Retina (tissue), 1 donor: ENCODE measurements around the gene EMILIN2.
"Not testable (repeated sequence)": the region's sequence is repeated elsewhere in the genome, so short reads cannot be mapped to it uniquely, and the experiment has no call there.

ENCODE experiments used
- DNase-seq: peaks from one replicate; pipeline ENCODE4 v3.0.0-alpha.2; 2016

EMILIN2 gene

DNA sequence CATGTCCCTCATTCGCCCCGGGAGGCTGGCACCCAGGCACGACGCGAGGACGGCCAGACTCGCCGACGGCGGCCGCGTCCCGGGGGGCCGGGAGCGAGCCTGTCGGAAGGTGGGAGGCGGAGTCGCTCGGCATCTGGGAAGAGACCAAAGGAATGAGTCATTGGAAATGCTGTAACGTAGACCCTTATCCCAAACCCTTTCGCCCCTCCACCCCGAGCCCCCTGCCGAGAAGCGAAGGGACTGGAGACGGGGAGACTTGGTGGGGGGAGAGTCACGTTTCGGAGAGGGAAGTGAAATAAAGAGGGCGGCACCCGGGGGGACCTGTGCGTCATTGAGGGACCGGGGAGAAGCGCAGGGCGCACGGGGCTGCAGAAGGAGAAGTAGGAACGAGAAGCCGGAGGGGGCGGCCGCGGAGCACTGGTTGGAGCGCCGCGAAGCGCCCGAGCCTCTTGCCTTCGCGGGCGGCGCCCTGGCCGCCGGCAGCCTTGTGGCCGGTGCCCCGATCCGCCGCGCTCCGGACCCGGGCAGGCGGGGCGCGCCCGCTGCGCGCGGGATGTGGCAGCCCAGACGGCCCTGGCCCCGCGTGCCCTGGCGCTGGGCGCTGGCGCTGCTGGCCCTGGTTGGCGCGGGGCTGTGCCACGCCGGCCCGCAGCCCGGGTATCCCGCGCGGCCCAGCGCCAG lies at the start of gene EMILIN2:
EMILIN2 (plus strand) TSS at position 371 of the 681 bp plus-strand sequence; CDS start at position 554, 183 bp downstream.
- peak; percentile 75 for DNase-seq

DNA sequence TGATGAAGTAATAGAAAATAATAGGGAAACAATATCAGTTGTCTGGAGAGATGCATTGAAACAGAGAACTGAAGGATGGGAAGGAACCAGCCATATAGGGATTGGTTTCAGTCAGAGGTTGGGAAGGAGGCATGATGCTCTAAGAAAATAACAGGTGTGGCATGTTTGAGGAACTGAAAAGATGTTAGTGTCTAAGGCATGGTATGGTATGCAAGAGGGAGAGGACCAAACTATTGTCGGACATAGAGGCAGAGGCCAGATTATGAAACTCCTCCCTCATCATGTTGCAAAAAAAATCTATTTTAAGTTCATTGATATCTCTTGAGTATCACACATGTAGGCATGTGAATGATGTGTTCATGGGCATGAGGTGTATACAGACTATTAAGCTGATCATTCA lies 48.9 kb upstream of the EMILIN2 start:
- DNase-seq = no peak

DNA sequence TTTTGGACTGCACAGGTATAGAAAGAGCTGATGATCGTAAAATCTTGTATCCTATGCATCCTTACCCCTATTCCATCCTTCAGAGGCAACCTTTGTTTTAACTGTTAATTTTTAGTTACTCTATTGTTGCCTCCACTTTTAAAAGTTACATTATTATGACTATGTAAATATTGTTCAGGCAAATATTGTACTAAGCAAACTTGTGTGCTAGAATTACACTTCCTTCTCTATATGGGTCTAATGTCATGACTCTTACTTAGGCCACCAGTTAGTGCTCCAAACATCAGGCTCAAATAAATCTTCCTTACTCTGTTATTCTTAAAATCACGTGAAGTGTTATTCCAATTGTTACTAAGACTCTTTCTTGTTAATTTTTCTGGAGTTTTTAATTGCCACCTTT lies 47.4 kb upstream of the EMILIN2 start:
- DNase-seq = no peak

DNA sequence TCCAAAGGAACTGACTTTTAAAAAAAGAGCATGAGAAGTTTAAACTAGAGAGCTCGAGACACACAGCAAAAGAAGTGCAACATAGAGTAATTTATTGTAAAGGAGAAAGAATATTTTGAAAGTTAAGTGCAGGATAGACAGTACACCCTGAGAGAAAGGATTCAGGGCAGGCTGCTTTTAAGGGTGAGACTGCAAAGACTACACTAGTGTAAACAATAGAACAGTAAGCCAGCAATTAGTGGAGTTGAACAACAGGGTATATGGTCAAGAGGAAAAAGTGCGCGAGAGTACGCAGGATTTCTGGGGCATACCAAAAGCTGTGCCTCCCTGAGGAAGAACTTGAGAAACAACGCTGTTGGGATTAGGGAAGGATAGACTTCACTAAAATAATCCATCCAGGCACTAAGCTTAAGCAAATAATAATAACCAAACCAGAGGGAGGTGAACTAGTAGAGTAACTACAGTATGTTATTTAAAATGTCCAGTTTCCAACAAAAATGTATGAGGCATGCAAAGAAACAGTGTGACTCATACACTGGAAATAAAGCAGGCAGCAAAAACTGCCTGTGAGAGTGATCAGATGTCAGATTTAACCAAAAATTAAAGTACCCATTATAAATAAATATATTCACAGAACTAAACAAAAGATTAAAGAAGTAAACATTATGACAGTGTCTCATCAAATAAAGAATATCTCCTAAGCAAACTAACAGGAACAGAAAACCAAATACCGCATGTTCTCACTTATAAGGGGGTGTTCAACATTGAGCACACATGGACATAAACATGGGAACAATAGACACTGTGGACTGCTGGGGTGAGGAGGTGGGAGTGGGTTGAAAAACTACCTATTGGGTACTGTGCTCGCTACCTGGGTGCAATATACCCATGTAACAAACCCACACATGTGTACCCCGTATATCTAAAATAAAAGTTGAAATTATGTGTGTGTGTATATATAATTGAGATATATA lies 40.5 kb upstream of the EMILIN2 start:
- DNase-seq = no peak

DNA sequence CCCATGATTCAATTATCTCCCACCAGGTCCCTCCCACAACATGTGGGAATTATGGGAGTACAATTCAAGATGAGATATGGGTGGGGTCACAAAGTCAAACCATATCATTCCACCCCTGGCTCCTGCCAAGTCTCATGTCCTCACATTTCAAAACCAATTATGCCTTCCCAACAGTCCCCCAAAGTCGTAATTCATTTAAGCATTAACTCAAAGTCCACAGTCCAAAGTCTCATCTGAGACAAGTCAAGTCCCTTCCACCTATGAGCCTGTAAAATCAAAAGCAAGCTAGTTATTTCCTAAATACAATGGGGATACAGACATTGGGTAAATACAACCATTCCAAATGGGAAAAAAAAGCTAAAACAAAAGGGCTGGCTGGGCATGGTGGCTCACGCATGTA lies 38.2 kb upstream of the EMILIN2 start:
- not testable (repeated sequence) for DNase-seq

DNA sequence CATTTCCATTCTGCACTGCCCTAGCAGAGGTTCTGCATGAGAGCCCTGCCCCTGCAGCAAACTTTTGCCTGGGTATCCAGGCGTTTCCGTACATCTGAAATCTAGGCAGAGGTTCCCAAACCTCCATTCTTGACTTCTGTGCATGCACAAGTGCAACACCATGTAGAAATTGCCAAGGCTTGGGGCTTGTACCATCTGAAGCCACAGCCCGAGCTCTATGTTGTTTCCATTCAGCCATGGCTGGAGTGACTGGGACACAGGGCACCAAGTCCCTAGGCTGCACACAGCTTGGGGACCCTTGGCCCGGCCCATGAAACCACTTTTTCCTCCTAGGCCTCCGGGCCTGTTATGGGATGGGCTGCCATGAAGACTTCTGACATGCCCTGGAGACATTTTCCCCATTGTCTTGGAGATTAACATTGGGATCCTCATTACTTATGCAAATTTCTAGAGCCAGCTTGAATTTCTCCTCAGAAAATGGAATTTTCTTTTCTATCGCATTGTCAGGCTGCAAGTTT lies 37.1 kb upstream of the EMILIN2 start:
- DNase-seq = not testable (repeated sequence)

DNA sequence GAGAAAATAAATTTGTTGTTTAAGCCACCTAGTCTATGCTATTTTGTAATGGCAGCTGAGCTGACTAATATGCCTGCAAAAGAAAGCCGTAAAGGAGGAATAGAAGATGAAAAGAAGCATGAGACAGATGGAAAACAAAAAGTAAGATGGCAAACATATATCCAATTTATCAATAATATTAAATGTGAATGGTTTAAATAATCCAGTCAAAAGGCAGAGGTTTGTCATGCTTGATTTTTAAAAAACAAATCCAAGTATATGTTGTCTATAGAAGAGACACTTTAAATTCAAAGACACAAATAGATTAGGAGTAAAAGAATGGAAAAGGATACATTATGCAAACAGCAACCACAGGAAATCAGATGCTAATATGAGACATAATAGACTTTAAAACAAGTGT lies 35.4 kb upstream of the EMILIN2 start:
- DNase-seq = no peak

DNA sequence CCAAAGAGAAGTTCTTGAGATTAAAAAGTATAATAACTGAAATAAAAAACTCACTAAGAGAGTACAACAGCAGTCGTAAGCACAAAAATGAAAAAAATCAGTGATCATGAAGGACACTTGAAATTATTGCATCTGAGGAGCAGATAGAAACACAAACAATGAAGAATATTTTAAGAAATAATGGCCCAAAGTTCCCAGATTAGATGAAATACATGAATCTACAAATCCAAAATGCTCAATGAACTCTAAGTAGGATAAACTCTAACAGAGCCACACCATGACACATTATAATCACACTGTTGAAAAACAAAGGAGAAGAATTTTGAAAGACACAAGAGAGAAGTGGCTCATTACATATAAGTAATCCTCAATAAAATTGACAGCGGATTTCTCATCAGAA lies 31.9 kb upstream of the EMILIN2 start:
- no peak for DNase-seq

DNA sequence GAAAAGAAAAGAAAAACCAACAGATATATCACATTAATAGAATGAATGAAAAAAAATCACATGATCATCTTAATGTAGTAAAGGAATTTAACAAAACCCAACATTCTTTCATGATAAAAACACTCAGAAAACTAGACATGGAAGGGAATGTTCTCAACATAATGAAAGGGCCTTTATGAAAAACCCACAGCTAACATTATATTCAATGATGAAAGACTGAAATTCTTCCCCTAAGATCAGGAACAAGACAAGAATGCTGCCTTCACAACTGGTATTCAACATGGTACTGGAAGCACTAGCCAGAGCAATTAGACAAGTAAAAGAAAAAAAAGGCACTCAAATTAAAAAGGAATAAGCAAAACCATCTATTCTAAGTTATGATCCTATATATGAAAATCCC lies 28.5 kb upstream of the EMILIN2 start:
- DNase-seq = no peak

DNA sequence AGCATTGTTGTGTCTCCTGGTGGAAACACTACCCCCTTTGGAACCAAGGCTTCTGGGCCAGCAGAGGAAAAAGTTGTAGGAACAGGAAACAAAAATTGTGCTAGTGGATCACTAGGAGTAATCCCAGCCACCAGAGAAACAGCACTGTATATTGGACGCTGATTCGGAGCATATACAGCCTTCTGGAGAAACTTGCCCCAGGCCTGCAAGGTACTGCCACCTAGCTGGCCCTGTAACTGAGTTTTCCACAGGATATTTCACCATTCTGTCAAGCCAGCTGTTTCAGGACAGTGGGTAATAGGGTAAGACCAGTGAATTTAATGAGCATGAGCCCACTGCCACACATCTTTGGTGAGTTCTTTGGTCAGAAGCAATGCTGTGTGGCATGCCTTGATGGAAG lies 25.1 kb upstream of the EMILIN2 start:
- no peak for DNase-seq

DNA sequence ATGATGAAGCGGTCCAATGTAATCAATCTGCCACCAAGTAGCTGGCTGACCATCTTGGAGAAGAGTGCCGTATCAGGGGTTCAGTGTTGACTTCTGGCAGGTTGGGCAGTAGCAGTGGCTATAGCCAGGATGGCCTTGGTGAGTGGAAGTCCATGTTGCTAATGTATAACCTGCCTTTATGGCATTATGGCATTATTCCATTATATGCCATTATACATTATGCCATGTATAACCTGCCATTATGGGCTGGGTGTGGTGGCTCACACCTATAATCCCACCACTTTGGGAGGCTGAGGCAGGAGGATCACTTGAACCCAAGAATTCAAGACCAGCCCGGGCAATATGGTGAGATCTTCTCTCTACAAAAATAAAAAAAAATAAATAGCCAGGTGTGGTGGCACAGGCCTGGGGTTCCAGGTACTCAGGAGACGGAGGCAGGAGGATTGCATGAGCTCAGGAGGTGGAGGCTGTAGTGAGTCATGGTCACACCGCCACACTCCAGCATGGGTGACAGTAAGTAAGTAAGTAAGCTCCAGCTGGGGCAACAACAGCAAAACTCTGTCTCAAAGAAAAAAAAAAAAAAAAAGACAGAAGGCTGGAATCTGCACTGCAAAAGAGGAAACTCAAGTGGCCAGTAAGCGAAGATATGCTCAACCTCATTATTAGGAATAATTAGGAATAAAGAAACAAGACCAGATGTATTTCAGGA lies 24.4 kb upstream of the EMILIN2 start:
- no peak for DNase-seq

DNA sequence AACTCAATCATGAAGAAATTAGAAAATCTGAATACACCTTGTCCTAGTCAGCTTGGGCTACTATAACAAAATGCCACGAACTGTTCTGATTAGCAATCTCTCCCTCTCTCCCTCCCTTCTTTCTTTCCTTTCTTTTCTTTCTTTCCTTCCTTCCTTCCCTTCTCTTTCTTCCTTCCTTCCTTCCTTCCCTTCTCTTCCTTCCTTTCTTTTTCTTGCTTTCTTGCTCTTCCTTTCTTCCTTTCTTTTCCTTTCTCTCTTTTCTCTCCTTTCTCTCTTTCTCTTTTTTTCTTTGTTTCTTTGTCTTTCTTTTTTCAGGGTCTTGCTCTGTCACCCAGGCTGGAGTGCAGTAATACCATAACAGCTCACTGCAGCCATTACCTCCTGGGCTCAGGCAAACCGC lies 23.6 kb upstream of the EMILIN2 start:
- no peak for DNase-seq

DNA sequence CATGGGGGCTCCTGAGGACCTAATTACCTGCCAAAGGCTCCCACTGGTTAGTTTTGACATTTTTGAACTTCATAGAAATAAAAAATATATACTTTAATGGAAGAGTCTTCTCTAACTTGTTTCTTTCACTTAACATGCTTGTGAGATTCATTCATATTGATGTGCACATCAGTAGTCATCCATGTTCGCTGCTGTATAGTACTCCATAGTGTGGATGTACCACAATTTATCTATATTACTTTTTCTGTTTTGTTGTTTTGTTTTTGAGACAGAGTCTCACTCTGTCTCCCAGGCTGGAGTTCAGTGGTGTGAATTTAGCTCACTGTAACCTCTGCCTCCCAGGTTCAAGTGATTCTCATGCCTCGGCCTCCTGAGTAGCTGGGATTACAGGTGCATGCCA lies 22.8 kb upstream of the EMILIN2 start:
- DNase-seq = no peak

DNA sequence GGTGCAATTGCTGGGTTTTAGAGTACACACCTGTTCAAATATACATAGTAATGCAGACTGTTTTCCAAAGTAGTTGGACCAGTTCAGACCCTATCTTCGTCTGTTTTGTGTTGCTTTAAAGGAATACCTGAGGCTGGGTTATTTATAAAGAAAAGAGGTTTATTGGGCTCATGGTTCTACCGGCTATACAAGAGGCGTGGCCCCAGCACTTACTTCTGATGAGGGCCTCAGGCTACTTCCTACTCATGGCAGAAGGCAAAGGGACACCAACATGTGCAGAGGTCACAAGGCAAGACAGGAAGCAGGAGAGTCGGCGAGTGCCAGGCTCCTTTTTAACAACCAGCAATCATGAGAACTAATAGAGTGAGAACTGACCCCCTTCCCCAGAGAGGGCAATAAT lies 21.9 kb upstream of the EMILIN2 start:
- DNase-seq = no peak

DNA sequence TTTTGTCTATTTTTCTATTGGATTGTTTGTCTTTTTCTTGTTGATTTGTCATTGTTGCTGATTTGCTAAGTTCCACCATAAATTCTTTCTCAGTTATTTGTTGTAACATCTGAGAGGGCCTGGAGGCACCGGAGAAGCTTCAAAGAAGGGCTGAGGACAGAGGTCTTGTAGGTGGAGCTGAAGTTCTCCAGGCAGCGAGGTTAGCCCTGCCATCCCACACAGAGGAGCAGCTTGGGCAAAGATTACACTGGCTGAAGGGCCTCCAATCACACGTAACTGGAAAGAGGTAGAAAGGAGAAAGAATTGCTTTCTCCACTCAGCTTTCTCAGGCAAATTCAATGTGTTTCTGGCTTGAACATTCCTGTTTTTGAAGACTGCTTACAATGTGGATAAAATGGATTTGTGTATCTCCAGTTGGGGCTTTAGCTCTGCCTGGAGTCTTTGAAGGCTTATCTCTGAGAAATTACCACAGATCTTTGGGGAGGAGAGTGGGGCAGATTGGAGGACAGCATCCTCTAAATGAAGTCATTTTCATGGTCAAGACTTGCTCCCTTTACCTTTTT lies 21.1 kb upstream of the EMILIN2 start:
- no peak for DNase-seq

DNA sequence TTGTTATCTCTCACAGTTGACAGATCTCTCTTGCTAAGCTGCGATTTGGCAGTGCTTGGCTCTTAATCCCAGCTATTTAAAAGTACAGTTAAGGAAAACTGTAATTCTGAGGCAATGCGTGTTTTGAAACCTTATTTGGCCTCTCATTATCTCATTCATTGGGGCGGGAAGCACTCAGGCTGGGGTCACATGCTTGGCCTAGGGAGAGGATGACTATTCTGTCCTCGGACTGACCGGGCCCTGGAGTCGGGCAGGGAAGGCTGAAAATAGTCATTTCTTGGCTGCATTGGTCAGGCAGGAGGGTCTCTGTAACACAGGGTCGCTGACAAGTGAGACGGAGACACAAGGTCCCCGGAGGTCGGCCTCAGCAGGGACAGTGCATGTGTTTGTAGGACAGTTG lies 20.2 kb upstream of the EMILIN2 start:
- no peak for DNase-seq

DNA sequence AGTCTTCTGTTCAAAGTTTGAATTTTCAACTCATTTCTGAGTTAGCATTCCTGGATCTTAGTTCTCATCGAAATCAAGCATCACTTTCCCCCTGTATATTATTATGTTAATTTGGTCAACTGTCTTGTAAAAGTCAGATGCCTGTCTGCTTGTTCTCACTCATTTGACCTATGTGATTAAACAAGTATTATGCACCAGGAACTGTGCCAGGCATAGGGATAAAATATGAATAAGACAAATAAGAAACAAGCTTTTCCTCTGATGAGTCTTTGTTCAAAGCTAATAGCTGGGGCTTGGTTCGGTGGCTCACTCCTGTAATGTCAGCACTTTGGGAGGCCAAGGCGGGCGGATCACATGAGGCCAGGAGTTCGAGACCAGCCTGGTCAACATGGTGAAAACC lies 19.7 kb upstream of the EMILIN2 start:
- DNase-seq = no peak

DNA sequence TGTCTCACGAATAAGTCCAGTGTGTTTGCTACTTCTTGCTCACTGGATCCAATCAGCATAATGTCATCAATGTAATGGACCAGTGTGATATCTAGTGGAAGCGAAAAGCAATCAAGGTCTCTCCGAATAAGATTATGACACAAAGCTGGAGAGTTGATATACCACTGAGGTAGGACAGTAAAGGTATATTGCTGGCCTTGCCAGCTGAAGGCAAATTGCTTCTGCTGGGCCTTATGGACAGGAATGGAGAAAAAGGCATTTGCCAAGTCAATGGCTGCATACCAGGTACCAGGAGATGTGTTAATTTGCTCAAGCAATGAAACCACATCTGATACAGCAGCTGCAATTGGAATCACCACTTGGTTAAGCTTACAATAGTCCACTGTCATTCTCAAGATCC lies 10.7 kb upstream of the EMILIN2 start:
- not testable (repeated sequence) for DNase-seq

DNA sequence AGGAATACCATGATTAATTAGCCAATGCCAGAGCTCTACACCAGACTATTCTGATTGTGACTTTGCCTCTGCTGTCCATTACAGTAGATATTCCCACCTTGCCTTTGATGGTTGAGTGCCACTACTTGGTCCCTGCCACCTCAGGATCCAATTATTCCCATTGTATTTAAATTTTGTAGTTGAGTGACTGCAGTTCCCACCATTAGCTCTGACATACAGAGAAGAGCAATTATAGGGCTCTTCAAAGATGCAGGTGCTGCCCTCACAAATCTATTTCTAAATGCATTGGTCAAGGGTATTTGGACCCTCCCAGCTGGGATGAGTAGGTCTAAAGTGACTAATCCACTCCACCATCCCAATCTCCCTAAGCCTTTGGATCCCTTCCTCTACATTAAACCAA lies 9.5 kb upstream of the EMILIN2 start:
- not testable (repeated sequence) for DNase-seq

DNA sequence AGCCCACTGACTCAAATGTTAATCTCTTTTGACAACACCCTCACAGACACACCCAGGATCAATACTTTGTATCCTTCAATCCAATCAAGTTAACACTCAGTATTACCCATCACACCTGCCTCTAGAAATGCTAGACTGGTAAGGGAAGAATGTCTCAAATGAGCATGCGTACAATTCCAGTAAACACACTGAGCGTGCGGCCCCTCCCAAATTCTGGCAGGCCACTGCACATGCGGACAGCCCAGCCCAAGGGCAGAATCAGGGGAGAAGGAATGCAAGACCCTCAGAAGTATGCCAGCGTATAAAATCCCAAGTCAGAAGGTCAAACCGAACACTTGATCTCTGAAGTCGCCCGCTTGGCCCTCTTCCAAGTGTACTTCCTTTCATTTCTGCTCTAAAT lies 7.6 kb upstream of the EMILIN2 start:
- DNase-seq = no peak

DNA sequence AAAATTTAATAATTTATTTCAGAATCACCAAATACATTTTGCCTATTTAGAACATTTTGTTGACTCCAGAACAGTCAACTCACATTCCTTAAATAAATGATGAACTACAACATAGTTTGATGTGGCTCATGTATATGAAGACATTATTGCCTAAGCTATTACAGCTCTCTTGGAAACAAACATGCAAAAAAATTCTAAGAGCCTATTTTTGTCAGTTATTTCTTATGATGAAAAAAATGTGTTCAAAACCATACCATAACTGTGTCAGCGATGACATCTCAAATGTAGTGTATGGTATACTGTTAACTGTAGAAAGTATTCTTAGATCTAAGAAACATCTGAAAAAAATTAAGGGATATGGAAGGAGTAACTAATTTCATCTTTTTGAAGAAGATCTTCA lies 6.3 kb upstream of the EMILIN2 start:
- no peak for DNase-seq

DNA sequence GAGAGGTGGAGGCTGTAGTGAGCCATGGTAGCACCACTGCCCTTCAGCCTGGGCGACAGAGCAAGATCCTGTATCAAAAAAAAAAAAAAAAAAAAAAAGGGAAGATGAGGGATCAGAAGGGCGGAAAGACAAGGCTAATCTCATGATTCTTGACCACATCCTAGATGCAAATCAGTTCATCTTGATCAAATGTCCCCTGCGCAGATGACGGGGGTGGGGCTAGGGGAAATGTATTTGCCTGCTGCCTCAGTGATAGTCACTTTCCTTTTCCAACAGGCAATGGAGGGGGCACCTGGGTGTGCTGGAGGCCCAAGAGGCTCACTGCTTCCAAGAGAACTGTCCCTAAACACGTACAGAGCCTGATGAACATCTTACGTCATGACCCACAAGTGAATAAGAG lies 3.7 kb upstream of the EMILIN2 start:
- DNase-seq = no peak

DNA sequence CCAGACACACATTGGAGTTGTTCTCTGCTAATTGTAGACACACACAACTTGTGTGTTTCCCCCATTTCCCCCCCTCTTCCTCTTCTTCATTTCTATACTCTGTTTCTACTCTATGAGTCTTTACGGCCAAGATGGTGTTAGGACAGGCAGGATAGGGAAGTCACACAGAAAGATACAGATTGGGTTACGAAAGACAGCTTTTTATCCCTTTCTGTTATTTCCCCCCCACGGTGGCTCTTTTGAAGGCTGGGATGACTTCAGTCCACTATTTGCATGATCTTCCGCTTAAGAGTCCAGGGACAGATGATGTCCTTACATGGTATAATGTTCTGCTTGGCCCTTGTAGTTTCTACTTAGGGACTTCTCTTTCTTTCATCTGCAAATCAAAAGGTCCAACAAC lies 1.6 kb upstream of the EMILIN2 start:
- no peak for DNase-seq
